ENCODE data around the gene MFSD11. TPM values are rescaled to one million over a fixed set of nuclear protein-coding genes. Genes with fewer than 3 reads are reported as not detected.

The MFSD11 gene
- total RNA-seq, 1 donor from 2014 or later = 29.0 TPM

DNA sequence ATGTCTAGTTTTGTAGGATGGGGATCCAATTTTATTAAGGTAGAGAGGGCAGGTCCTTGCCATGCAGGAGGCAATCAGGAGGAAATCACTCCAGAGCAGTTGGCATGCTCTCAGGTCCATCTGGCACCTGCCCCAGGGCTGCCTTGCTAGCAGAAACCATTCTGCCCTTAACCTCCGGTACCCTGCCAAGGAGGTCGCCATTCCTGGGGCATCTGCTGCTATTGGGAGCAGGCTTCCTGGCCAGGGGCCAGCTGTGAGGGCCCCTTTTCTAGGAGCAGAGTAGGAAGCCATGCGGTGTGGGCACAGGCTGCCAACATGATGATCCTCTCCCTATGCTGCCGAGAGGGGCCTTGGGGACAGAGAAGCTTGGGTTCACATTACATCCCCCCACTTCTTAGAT is 82.6 kb downstream of the MFSD11 start:
- TF ChIP-seq, protein P1, sequence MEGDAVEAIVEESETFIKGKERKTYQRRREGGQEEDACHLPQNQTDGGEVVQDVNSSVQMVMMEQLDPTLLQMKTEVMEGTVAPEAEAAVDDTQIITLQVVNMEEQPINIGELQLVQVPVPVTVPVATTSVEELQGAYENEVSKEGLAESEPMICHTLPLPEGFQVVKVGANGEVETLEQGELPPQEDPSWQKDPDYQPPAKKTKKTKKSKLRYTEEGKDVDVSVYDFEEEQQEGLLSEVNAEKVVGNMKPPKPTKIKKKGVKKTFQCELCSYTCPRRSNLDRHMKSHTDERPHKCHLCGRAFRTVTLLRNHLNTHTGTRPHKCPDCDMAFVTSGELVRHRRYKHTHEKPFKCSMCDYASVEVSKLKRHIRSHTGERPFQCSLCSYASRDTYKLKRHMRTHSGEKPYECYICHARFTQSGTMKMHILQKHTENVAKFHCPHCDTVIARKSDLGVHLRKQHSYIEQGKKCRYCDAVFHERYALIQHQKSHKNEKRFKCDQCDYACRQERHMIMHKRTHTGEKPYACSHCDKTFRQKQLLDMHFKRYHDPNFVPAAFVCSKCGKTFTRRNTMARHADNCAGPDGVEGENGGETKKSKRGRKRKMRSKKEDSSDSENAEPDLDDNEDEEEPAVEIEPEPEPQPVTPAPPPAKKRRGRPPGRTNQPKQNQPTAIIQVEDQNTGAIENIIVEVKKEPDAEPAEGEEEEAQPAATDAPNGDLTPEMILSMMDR (conservative IDR thresholded peaks at IDR 0.05) = no peak
- H3K4me3 Mint-ChIP-seq = no peak overlapping the region
- no peak overlapping the region for H3K27ac Mint-ChIP-seq
- DNase-seq (ENCODE audit: extremely low spot score, unreplicated experiment) = no peak
- H3K4me1 Mint-ChIP-seq (ENCODE audit: unreplicated experiment) = no peaks in the 10 kb centered on the region
- H3K27me3 Mint-ChIP-seq = peaks cover 13% of the 10 kb centered on the region
- no peaks in the 10 kb centered on the region for H3K36me3 Mint-ChIP-seq
- no peaks in the 10 kb centered on the region for H3K9me3 Mint-ChIP-seq

DNA sequence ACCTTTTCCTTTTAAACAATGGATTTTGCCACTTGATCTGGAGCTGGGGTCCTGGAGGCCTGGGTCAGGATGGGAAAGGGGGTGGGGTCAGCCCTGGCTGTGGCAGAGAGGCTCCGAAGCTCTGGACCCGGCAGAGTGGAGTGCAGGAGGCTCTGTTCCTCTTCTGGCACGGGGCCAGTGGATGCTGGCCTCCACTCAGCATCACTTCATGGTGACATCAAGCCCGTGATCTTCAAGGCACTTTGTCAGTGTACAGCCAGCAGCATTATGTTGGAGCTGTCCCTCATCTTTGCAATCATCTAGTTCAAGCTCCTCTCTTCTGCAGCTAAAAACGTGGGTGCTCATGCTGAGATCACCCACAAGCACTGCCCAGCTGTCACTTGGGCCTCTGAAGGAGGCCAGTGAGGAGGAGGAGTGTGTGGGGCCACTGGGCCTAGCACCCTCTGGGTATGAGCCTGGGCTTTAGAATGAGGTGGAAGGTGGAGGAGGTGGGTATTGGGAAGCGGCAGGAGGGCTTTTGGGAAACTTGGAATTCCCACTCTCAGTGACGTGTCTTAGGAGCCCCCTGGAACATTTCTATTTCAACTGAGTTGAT is 84.4 kb downstream of the MFSD11 start:
- Mint-ChIP-seq H3K36me3 (no peaks in the 10 kb centered on the region), H3K4me1 (ENCODE audit: unreplicated experiment) (peaks cover 5% of the 10 kb centered on the region), H3K27ac (no peak overlapping the region), H3K27me3 (peaks cover 11% of the 10 kb centered on the region), H3K4me3 (no peak overlapping the region), H3K9me3 (no peaks in the 10 kb centered on the region)
- TF ChIP-seq, protein P1 (conservative IDR thresholded peaks at IDR 0.05) = no peak
- DNase-seq (ENCODE audit: extremely low spot score, unreplicated experiment) = no peak

DNA sequence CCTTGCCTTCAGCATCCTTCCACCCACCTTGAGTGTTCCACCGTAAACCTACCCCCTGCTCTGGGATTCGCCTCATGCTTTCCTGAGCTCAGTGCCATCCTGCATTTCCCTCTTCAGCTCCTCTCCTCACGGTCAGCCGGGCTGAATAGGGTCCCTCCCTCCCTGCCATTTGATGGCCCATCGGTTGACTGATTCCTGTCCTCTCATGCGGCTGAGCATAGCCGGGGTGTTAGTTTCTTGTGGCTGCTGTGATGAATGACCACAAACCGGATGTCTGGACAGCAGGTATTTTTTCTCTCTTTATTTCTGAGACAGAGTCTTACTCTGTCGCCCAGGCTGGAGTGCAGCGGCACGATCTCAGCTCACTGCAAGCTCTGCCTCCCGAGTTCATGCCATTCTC is 86.2 kb downstream of the MFSD11 start:
- Mint-ChIP-seq H3K9me3 (no peaks in the 10 kb centered on the region), H3K4me3 (no peak overlapping the region), H3K27ac (no peak overlapping the region), H3K4me1 (ENCODE audit: unreplicated experiment) (peaks cover 5% of the 10 kb centered on the region), H3K36me3 (no peaks in the 10 kb centered on the region), H3K27me3 (peaks cover 15% of the 10 kb centered on the region)
- TF ChIP-seq, protein P1 (conservative IDR thresholded peaks at IDR 0.05) = no peak
- no peak for DNase-seq (ENCODE audit: extremely low spot score, unreplicated experiment)

DNA sequence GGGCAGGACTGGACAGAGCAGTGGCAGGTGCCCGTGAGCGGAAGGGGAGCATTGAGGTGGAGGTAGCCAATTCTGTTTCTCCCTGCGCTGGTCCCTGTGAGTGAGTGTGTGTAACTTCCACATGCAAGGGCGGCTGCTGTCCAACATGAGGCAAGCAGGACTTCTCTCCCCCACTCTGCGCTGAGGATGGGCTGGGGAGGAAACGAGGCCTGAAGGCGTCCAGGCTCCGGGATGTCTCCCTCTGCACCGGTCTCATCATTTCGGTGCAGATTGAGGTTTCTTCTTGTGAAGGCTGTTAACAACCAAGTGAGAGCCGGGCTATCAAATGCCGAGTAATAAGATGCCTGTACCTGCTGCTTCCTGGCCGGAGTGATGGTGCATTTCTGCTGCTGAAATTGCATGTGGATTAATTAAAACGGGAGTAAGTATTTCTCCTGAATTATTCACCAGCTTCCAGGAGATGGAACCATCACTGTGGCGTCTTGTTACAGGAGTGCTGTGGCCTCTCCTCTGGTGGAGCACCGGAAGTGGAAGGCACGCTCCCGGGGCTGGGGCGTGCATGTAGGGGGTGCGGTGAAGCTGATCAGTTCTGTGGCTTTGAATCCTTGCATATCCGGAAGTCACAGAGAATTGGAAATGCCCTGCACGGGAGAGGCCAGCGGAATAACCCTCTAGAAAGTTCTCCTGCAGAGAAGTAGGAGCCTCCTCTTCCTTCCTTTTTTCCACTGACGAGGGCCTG is 88.6 kb downstream of the MFSD11 start:
- Mint-ChIP-seq H3K4me3 (no peak overlapping the region), H3K4me1 (ENCODE audit: unreplicated experiment) (peaks cover 5% of the 10 kb centered on the region), H3K9me3 (no peaks in the 10 kb centered on the region), H3K27ac (no peak overlapping the region), H3K27me3 (peaks cover 15% of the 10 kb centered on the region), H3K36me3 (no peaks in the 10 kb centered on the region)
- TF ChIP-seq, protein P1 (conservative IDR thresholded peaks at IDR 0.05) = no peak
- no peak for DNase-seq (ENCODE audit: extremely low spot score, unreplicated experiment)

DNA sequence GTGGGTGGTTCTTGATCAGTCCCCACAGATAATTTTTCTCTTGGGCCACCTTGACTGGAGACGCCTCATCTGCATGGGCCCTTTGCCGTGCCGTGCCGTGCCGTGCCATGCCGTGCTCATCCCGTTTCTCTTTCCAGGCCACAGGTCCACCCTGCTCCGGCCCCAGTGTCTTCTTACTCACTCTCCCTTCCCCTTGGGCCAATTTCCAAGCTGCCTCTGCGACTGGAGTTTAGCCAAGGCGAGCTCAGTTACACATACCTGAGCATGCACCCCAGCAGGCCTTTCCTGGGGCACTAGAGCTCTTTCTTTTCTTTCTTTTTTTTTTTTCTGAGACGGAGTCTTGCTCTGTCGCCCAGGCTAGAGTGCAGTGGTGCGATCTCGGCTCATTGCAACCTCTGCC is 89.8 kb downstream of the MFSD11 start:
- Mint-ChIP-seq H3K4me1 (ENCODE audit: unreplicated experiment) (peaks cover 5% of the 10 kb centered on the region), H3K27me3 (peaks cover 15% of the 10 kb centered on the region), H3K4me3 (no peak overlapping the region), H3K27ac (no peak overlapping the region), H3K36me3 (no peaks in the 10 kb centered on the region), H3K9me3 (no peaks in the 10 kb centered on the region)
- TF ChIP-seq, protein P1 (conservative IDR thresholded peaks at IDR 0.05) = no peak
- DNase-seq (ENCODE audit: extremely low spot score, unreplicated experiment) = no peak

Small RNAs within 50 kb of the gene (microRNA-seq; reads per million reads assigned to microRNA genes)
- gene MIR636 = 1.7 reads per million

Other genes starting within 250 kb of the MFSD11 start
- gene RHBDF2, start 236.7 kb upstream of the MFSD11 start, total RNA-seq (ENCODE audit: low replicate concordance) = 12.3 and 17.2 TPM in 2 replicates
- gene CYGB, start 200.4 kb upstream of the MFSD11 start, total RNA-seq (ENCODE audit: low replicate concordance) = 2.5 and 10.0 TPM in 2 replicates
- 0.33 and 3.3 TPM in 2 replicates for gene PRCD, start 198.1 kb upstream of the MFSD11 start, total RNA-seq (ENCODE audit: low replicate concordance)
- gene ST6GALNAC2, start 152.3 kb upstream of the MFSD11 start, total RNA-seq (ENCODE audit: low replicate concordance) = 4.3 and 10.4 TPM in 2 replicates
- 10.3 and 17.3 TPM in 2 replicates for gene ST6GALNAC1, start 94.4 kb upstream of the MFSD11 start, total RNA-seq (ENCODE audit: low replicate concordance)
- gene MXRA7, start 27.2 kb upstream of the MFSD11 start, total RNA-seq (ENCODE audit: low replicate concordance) = 43.4 and 75.0 TPM in 2 replicates
- 23.6 and 35.4 TPM in 2 replicates for gene JMJD6, start 11.5 kb upstream of the MFSD11 start, total RNA-seq (ENCODE audit: low replicate concordance)
- 27.5 and 28.2 TPM in 2 replicates for gene METTL23, start 11.3 kb upstream of the MFSD11 start, total RNA-seq (ENCODE audit: low replicate concordance)
- 198 and 273 TPM in 2 replicates for gene SRSF2, start 788 bp upstream of the MFSD11 start, total RNA-seq (ENCODE audit: low replicate concordance)
- gene MGAT5B, start 130.3 kb downstream of the MFSD11 start, total RNA-seq (ENCODE audit: low replicate concordance) = 3.0 and 15.9 TPM in 2 replicates

Measured in type B pancreatic cell (in vitro differentiated cells).